ENCODE measurements around the gene PDCD6IP. TPM values are rescaled to one million over a fixed set of nuclear protein-coding genes. Genes with fewer than 3 reads are reported as not detected.

The PDCD6IP gene
- polyA plus RNA-seq, 1 donor from 2014 or later = 196 TPM

DNA sequence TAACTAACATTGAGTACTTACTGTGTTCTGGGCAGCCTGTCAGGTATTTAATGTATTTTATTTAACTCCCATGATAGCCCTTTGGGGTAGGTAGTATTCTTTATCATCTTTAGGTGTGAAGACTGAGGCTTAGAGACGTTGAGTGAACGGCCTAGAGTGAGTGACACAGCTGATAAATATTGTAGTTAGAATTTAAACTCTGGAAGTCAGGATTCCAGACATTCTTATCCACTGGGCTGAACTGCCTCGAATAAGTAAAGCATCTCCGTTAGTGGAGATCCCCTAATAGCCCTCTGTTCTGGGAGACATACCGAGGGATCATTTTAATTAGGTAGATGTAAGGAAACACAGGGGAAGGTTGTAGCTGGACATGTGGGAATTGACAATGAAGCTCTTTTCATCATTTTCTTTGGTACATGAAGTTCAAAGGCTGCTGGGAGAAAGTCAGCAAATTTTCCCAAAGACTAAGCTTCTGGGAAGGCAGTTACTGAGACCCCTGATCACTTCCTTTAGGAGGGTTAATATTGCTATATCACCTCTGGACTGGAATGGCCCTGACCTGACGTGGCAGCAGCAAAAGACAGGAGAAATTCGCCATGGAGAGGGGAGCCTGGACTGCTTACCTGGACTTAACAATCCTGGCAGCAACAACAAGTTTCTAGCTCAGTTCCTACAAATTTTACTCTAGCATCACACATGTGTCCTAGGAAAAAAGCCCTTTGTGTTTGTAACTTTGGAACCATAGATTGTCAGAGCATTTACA lies 11.7 kb upstream of the PDCD6IP start:
- peak overlapping the region; percentile 62 for H3K4me3 ChIP-seq (ENCODE audit: low read length)
- H3K9me2 ChIP-seq (ENCODE audit: insufficient read depth, low read length) = no peaks in the 10 kb centered on the region
- H3K27ac ChIP-seq (ENCODE audit: low read length) = no peak overlapping the region
- no peaks in the 10 kb centered on the region for H3K27me3 ChIP-seq (ENCODE audit: insufficient read depth, low read depth, low read length)
- peak overlapping the region; percentile 52 for H2AFZ ChIP-seq (ENCODE audit: low read depth, low read length)
- H3K9me3 ChIP-seq (ENCODE audit: low read length) = no peaks in the 10 kb centered on the region
- no peaks in the 10 kb centered on the region for H3K36me3 ChIP-seq (ENCODE audit: insufficient read depth, low read length)
- H4K20me1 ChIP-seq (ENCODE audit: insufficient read depth) = no peaks in the 10 kb centered on the region
- peak overlapping the region; percentile 63 for H3K4me2 ChIP-seq (ENCODE audit: low read length)
- no peak for TF ChIP-seq RAD21 (conservative IDR thresholded peaks at IDR 0.05)
- no peaks in the 10 kb centered on the region for H3K79me2 ChIP-seq (replicated peaks; ENCODE audit: insufficient read depth, low read length)
- no peaks in the 10 kb centered on the region for H3F3A ChIP-seq (ENCODE audit: insufficient read depth, low read length, poor library complexity, severe bottlenecking)
- peak overlapping the region; percentile 45 for H3K9ac ChIP-seq (ENCODE audit: low read length)

DNA sequence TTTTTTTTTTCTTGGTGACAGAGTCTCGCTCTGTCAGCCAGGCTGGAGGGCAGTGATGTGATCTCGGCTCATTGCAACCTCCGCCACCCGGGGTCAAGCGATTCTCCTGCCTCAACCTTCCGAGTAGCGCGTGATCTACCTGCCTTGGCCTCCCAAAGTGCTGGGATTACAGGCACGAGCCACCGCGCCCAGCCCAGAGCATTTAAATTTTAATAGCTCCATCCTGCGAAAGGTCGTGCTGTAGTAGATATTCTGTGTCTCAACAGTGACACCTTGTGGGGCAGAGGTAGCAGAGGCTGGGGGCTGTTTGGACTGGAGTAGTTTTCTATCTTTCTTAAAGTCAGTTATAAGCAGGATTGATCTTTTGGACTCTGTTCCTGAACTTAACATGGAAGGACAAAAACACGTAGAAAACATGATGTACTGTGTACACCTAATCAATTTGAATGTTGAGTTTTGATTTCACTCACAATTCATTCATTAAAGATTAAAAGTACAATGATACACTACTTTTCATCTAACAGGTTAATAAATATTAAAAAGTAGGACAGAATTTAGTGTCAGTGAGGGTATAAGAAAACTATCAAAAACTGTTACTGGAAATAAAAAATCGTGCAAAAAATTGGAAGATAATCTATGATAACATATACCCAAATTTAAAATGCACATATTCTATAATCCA lies 11.0 kb upstream of the PDCD6IP start:
- H4K20me1 ChIP-seq (ENCODE audit: insufficient read depth) = no peaks in the 10 kb centered on the region
- H2AFZ ChIP-seq (ENCODE audit: low read depth, low read length) = peak overlapping the region; percentile 52
- no peaks in the 10 kb centered on the region for H3F3A ChIP-seq (ENCODE audit: insufficient read depth, low read length, poor library complexity, severe bottlenecking)
- no peak overlapping the region for H3K27ac ChIP-seq (ENCODE audit: low read length)
- peak overlapping the region; percentile 63 for H3K4me2 ChIP-seq (ENCODE audit: low read length)
- H3K9me3 ChIP-seq (ENCODE audit: low read length) = no peaks in the 10 kb centered on the region
- TF ChIP-seq MXI1 (conservative IDR thresholded peaks at IDR 0.05; ENCODE audit: poor library complexity, severe bottlenecking) (no peak), CTCF (IDR thresholded peaks at IDR 0.05; ENCODE audit: poor library complexity, severe bottlenecking) (peak; percentile 91), REST (IDR thresholded peaks at IDR 0.05; ENCODE audit: borderline replicate concordance) (no peak), SMC3 (conservative IDR thresholded peaks at IDR 0.05; ENCODE audit: poor library complexity) (peak; percentile 85), RAD21 (conservative IDR thresholded peaks at IDR 0.05) (peak; percentile 85), EP300 (conservative IDR thresholded peaks at IDR 0.05; ENCODE audit: poor library complexity, severe bottlenecking) (no peak)
- H3K9ac ChIP-seq (ENCODE audit: low read length) = peak overlapping the region; percentile 45
- peak overlapping the region; percentile 62 for H3K4me3 ChIP-seq (ENCODE audit: low read length)
- no peaks in the 10 kb centered on the region for H3K79me2 ChIP-seq (replicated peaks; ENCODE audit: insufficient read depth, low read length)
- H3K27me3 ChIP-seq (ENCODE audit: insufficient read depth, low read depth, low read length) = no peaks in the 10 kb centered on the region
- H3K9me2 ChIP-seq (ENCODE audit: insufficient read depth, low read length) = no peaks in the 10 kb centered on the region
- no peaks in the 10 kb centered on the region for H3K36me3 ChIP-seq (ENCODE audit: insufficient read depth, low read length)
